OCI-LY3 (cell line): ENCODE data around the gene PTPRH.

Experiments
- EZH2phosphoT487 ChIP-seq: fragments of 200-600 bp; shearing (Covaris generic); IDR thresholded peaks from 2 replicates; pipeline ENCODE4 v1.6.1; 2018; ENCODE audit warnings: antibody characterized with exemption, mixed run types, low read depth
- TF ChIP-seq, protein P1 (sequence below): fragments of 200-600, 300-600 bp; sonication (generic); IDR thresholded peaks from 2 replicates; pipeline ENCODE4 v1.5.1; 2014; ENCODE audit warnings: antibody characterized with exemption, low read length, low read depth

DNA sequence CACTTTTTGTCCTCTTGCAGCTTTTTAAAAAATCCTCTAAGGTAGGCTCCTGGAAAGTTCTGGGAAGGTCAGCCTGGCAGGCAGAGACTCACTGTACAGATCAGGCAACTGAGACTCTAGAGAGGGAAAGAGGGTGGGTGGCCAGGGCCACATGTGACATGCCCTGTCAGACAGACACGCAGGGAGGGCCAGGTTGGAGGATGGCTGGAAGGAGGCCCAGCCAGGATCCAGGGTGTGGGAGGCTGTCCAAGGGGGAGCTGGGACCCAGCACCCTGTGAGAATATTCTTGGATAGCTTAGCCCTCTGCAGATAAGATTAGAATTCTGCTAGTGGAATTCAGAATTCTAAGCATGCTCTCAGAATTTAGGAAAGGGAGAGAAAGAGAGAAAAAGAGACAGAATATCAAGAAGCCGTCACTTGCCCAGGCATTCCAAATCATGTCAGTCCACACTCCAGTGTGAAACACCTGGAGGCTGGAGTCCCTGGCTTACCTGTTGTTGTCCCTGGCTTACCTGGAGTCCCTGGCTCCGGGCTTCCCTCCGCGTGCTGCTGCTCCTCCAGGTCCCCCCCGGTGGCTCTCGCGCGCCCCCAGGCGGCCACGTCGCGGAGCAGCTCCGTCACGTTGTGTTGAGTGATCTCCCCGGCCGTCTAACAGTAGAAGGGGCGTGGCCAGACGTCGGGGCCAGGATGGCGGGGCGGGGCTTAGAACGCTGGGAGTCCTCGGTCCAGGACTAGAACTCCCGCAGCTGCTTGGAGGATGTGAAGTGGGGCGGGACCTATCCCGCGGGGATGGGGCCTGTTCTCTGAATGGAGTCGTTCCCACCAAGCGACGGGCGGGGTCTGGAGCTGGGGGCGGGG lies 48.9 kb downstream of the PTPRH start:
- TF ChIP-seq, protein P1, sequence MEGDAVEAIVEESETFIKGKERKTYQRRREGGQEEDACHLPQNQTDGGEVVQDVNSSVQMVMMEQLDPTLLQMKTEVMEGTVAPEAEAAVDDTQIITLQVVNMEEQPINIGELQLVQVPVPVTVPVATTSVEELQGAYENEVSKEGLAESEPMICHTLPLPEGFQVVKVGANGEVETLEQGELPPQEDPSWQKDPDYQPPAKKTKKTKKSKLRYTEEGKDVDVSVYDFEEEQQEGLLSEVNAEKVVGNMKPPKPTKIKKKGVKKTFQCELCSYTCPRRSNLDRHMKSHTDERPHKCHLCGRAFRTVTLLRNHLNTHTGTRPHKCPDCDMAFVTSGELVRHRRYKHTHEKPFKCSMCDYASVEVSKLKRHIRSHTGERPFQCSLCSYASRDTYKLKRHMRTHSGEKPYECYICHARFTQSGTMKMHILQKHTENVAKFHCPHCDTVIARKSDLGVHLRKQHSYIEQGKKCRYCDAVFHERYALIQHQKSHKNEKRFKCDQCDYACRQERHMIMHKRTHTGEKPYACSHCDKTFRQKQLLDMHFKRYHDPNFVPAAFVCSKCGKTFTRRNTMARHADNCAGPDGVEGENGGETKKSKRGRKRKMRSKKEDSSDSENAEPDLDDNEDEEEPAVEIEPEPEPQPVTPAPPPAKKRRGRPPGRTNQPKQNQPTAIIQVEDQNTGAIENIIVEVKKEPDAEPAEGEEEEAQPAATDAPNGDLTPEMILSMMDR: peak; percentile 97
- no peak for TF ChIP-seq EZH2phosphoT487
